Smooth muscle cell (in vitro differentiated cells): Measurements from ENCODE around the gene DNAJB7. TPM values are rescaled to one million over a fixed set of nuclear protein-coding genes. Genes with fewer than 3 reads are reported as not detected.

Source experiments
- DNase-seq: peaks from one replicate; lab custom pipeline; 2025; ENCODE audit not compliant: unreplicated experiment; lab: John Stamatoyannopoulos, UW
- H2AFZ ChIP-seq: fragments of 200-600 bp; sonication (generic); 2 replicates; pipeline ENCODE4 v1.6.0; 2016; ENCODE audit warnings: antibody characterized with exemption, low read depth, mild to moderate bottlenecking
- H3F3A ChIP-seq: fragments of 200-600 bp; sonication (generic); 2 replicates; pipeline ENCODE4 v1.6.0; 2017; ENCODE audit warnings: antibody characterized with exemption, low read depth
- H3K27ac ChIP-seq: fragments of 200-600 bp; sonication (generic); 2 replicates; pipeline ENCODE4 v1.5.1; 2016; ENCODE audit warnings: low read depth, mild to moderate bottlenecking
- H3K27me3 ChIP-seq: fragments of 200-600 bp; sonication (generic); 2 replicates; pipeline ENCODE4 v1.6.1; 2016; ENCODE audit warnings: low read depth, mild to moderate bottlenecking
- H3K36me3 ChIP-seq: fragments of 200-600 bp; sonication (generic); 2 replicates; pipeline ENCODE4 v1.5.1; 2016; ENCODE audit warnings: low read depth
- H3K4me1 ChIP-seq: fragments of 200-600 bp; sonication (generic); 2 replicates; pipeline ENCODE4 v1.5.1; 2016; ENCODE audit warnings: low read depth
- H3K4me2 ChIP-seq: fragments of 200-600 bp; sonication (generic); 2 replicates; pipeline ENCODE4 v1.6.0; 2016; ENCODE audit warnings: mild to moderate bottlenecking
- H3K4me3 ChIP-seq: fragments of 200-600 bp; sonication (generic); 2 replicates; pipeline ENCODE4 v1.5.1; 2016; ENCODE audit warnings: mild to moderate bottlenecking
- H3K79me2 ChIP-seq: fragments of 200-600 bp; sonication (generic); 2 replicates; pipeline ENCODE4 v1.6.0; 2016; ENCODE audit warnings: low read depth, mild to moderate bottlenecking
- H3K9ac ChIP-seq: fragments of 200-600 bp; sonication (generic); 2 replicates; pipeline ENCODE4 v1.6.0; 2016; ENCODE audit warnings: low read depth
- H3K9me3 ChIP-seq: fragments of 200-600 bp; sonication (generic); replicated peaks from 2 replicates; pipeline ENCODE4 v1.5.1; 2016; ENCODE audit warnings: low read depth
- H4K20me1 ChIP-seq: fragments of 200-600 bp; sonication (generic); 2 replicates; pipeline ENCODE4 v1.6.0; 2016; ENCODE audit warnings: low read depth
- WGBS: methylation state at CpG from one replicate; pipeline ENCODE4 v1.1.7; 2016; ENCODE audit warnings: low lambda C conversion rate; 5-methylcytosine and 5-hydroxymethylcytosine counted together
- polyA plus RNA-seq: library from polyadenylated mRNA; unstranded; fragments of >200 nt; fragmentation: Nextera tagmentation; extraction: Ambion mirVana; gene quantifications from 2 replicates; pipeline ENCODE4 v1.2.1, GENCODE V29; 2016
- total RNA-seq: library from RNA; depleted of rRNA; stranded (reverse); fragments of >200 nt; gene quantifications from 2 replicates; pipeline ENCODE4 v1.2.3, GENCODE V29; 2014
- TF ChIP-seq, protein P1 (sequence below): fragments of 200-600 bp; sonication (generic); IDR thresholded peaks from 2 replicates; pipeline ENCODE4 v1.5.1; 2017; ENCODE audit warnings: borderline replicate concordance, mild to moderate bottlenecking, antibody characterized with exemption; ENCODE audit not compliant: insufficient read depth, poor library complexity, severe bottlenecking

Gene DNAJB7
- total and polyA plus RNA-seq, 2 experiments from 2014 or later = not detected

DNA sequence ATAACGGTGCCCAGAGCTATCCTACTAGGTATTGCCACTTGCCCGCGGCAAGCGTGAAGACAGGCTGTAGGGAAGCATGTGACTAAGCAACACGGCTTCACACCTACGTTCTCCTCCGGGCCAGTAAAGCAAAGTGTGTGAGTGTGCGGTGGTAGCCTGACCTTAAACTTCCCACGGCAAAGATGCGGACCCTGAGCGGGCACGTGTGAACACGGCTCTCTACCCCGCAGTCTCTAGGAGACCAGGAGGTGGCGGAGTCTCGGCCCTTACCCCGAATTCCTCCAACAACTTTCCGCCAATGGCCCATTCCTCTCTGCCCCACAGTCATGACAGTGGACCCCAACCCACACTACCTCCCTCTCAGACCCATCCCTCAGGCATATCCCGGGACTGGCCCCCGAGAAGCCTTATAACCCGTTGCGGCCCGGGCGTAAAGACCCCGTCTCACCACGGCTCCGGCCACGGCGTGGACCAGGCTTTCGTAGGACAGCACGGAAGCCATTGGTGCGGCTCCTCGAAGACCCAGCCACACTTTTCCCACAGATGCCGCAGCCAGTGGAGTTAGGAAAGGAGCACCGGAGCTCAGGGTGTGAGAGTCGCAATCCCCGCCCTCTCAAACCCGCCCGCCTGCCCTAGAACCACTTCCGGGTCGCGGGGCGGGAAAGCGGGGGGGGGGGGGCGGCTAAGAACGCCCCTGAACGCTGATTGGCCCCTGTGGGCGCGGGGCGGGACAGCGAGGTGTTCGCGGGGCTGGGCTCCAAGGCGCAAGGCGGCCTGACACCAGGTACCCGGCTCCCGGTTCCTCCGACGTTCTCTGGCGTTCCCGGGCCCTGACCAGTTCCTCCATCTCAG is 42.9 kb downstream of the DNAJB7 start, which contains the start of gene SLC25A17:
TSS of gene SLC25A17 (minus strand) at position 600 of the 852 bp plus-strand sequence. CDS start at position 502, 98 bp downstream.
- Histone ChIP-seq H3F3A (peaks cover 16% of the 10 kb centered on the region), H4K20me1 (peaks cover 5% of the 10 kb centered on the region), H3K4me2 (peak within 1 kb of the TSS; percentile 92), H3K79me2 (peaks cover 49% of the 10 kb centered on the region), H3K27ac (peak within 1 kb of the TSS; percentile 78), H3K36me3 (no peaks in the 10 kb centered on the region), H3K4me3 (peak within 1 kb of the TSS; percentile 94), H2AFZ (peak within 1 kb of the TSS; percentile 100), H3K9me3 (no peaks in the 10 kb centered on the region), H3K27me3 (no peaks in the 10 kb centered on the region), H3K9ac (peak within 1 kb of the TSS; percentile 90), H3K4me1 (peaks cover 11% of the 10 kb centered on the region)
- peak; percentile 69 for DNase-seq
- 2% methylated on average over 49 of the region's 61 CpGs for WGBS
- TF ChIP-seq, protein P1, sequence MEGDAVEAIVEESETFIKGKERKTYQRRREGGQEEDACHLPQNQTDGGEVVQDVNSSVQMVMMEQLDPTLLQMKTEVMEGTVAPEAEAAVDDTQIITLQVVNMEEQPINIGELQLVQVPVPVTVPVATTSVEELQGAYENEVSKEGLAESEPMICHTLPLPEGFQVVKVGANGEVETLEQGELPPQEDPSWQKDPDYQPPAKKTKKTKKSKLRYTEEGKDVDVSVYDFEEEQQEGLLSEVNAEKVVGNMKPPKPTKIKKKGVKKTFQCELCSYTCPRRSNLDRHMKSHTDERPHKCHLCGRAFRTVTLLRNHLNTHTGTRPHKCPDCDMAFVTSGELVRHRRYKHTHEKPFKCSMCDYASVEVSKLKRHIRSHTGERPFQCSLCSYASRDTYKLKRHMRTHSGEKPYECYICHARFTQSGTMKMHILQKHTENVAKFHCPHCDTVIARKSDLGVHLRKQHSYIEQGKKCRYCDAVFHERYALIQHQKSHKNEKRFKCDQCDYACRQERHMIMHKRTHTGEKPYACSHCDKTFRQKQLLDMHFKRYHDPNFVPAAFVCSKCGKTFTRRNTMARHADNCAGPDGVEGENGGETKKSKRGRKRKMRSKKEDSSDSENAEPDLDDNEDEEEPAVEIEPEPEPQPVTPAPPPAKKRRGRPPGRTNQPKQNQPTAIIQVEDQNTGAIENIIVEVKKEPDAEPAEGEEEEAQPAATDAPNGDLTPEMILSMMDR = peak; percentile 11

DNA sequence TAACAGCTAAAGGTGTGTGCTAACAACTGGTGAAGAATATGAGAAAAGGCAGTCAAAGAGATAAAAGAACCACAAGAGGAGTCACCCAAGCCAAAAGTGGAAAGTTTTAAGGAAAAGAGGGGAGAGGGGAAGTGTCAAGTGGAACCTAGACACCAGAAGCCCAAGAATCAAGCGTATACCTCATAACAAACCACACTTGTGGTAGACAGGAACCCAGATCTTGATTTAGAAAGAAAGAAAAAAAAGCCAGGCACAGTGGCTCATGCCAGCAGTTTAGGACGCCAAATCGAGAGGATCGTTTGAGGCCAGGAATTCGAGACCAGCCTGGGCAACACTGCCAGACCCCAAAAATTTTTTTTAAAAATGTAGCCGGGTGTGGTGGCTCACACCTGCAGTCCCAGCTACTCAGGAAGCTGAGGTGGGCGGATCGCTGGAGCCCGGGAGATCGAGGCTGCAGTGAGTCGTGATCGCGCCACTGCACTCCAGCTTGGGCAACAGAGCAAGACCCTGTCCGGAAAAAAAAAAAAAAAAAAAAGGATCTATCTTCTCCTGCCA is 43.6 kb downstream of the DNAJB7 start:
- peak overlapping the region; percentile 90 for H3K9ac ChIP-seq
- peaks cover 56% of the 10 kb centered on the region for H3K79me2 ChIP-seq
- H3K4me3 ChIP-seq = peak overlapping the region; percentile 94
- no peaks in the 10 kb centered on the region for H3K36me3 ChIP-seq
- WGBS = 46% methylated on average over 14 of the region's 14 CpGs
- DNase-seq = no peak
- H3K4me2 ChIP-seq = peak overlapping the region; percentile 92
- H3F3A ChIP-seq = peaks cover 16% of the 10 kb centered on the region
- H4K20me1 ChIP-seq = peaks cover 5% of the 10 kb centered on the region
- no peaks in the 10 kb centered on the region for H3K27me3 ChIP-seq
- peak overlapping the region; percentile 100 for H2AFZ ChIP-seq
- H3K9me3 ChIP-seq = no peaks in the 10 kb centered on the region
- peak overlapping the region; percentile 3 for H3K27ac ChIP-seq
- peaks cover 11% of the 10 kb centered on the region for H3K4me1 ChIP-seq
- TF ChIP-seq, protein P1 = no peak

DNA sequence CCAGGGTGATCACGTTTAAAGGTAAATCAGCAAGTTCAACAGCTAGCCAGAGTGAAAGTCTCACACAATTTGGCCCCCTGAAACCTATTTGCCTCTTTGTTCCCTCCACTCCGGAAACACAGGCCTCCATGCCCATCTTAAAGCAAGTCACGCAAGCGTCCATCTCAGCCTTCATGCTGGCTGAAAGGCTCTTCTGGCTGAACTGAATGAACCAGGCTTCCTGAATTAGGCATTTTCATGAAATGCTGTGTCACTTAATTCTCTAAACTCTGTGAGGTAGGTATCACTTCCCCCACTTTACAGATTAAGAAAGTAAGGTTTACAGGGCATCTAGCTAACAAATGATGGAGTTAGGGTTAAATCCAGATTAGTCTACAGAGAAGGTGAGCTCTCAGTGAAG is 44.2 kb downstream of the DNAJB7 start:
- H3K4me2 ChIP-seq = peak overlapping the region; percentile 92
- H3K79me2 ChIP-seq = peaks cover 61% of the 10 kb centered on the region
- H3K9ac ChIP-seq = no peak overlapping the region
- H3K27ac ChIP-seq = peak overlapping the region; percentile 3
- no peak overlapping the region for H2AFZ ChIP-seq
- WGBS = 84% methylated on average over 4 of the region's 4 CpGs
- peaks cover 5% of the 10 kb centered on the region for H4K20me1 ChIP-seq
- no peaks in the 10 kb centered on the region for H3K9me3 ChIP-seq
- H3K4me1 ChIP-seq = peaks cover 11% of the 10 kb centered on the region
- TF ChIP-seq, protein P1 = no peak
- peak overlapping the region; percentile 94 for H3K4me3 ChIP-seq
- H3K36me3 ChIP-seq = no peaks in the 10 kb centered on the region
- no peak for DNase-seq
- peaks cover 16% of the 10 kb centered on the region for H3F3A ChIP-seq
- no peaks in the 10 kb centered on the region for H3K27me3 ChIP-seq
